Mammary epithelial cell (primary cell): ENCODE results near the gene MRM3.

Source experiments
- EZH2 ChIP-seq: IDR thresholded peaks from 2 replicates; pipeline ENCODE4 v1.6.1; 2012; ENCODE audit warnings: low read length, inconsistent platforms, borderline replicate concordance
- TF ChIP-seq, protein P1 (sequence below), 2 donors: IDR thresholded peaks in 1 of 2; conservative IDR thresholded peaks in 1 of 2; 2 replicates each; pipeline ENCODE4 v1.5.1; 2011 to 2012; ENCODE audit warnings: inconsistent platforms in 2 of 2, low read length in 2 of 2, mild to moderate bottlenecking in 2 of 2, control low read depth in 1 of 2, low read depth in 1 of 2; ENCODE audit not compliant: insufficient read depth in 1 of 2; ENCODE audit errors: extremely low read depth in 1 of 2

DNA sequence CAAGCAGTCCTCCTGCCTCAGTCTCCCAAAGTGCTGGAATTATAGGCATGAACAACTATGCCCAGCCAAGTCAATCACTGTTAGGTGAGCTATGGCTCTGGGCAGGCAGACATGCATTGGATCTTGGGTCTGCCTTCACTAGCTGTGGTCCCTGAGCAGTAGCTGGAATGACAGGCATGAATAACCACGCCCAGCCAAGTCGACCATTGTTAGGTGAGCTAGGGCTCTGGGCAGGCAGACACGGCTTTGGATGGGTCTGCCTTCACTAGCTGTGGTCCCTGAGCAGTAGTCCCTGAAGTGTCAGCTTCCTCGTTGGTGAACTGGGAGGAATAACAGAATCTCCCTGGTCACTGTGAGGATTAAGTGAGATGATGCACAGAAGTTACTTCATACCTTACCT is 6.4 kb downstream of the MRM3 start:
- TF ChIP-seq, protein P1, sequence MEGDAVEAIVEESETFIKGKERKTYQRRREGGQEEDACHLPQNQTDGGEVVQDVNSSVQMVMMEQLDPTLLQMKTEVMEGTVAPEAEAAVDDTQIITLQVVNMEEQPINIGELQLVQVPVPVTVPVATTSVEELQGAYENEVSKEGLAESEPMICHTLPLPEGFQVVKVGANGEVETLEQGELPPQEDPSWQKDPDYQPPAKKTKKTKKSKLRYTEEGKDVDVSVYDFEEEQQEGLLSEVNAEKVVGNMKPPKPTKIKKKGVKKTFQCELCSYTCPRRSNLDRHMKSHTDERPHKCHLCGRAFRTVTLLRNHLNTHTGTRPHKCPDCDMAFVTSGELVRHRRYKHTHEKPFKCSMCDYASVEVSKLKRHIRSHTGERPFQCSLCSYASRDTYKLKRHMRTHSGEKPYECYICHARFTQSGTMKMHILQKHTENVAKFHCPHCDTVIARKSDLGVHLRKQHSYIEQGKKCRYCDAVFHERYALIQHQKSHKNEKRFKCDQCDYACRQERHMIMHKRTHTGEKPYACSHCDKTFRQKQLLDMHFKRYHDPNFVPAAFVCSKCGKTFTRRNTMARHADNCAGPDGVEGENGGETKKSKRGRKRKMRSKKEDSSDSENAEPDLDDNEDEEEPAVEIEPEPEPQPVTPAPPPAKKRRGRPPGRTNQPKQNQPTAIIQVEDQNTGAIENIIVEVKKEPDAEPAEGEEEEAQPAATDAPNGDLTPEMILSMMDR (conservative IDR thresholded peaks at IDR 0.05 in 1 of 2, IDR thresholded peaks at IDR 0.05 in 1 of 2; ENCODE audit: extremely low read depth in 1 of 2, insufficient read depth in 1 of 2, low read depth in 1 of 2, low read length in 2 of 2): no peak
- no peak for TF ChIP-seq EZH2
